A549 (cell line): ENCODE data around the gene DAB2IP. TPM values are rescaled to one million over a fixed set of nuclear protein-coding genes. Genes with fewer than 3 reads are reported as not detected.

Experiments used
- ATAC-seq, 2 experiments: fragments of 200-7000 bp in 1 of 2; fragments of >200 bp in 1 of 2; cut with Nextera tagmentation in 1 of 2; cut with Tn5 transposase in 1 of 2; 3 replicates each; pipeline versions ENCODE4 v1.8.0 to v1.9.1; 2018 to 2020; ENCODE audit warnings: mild to moderate bottlenecking in 1 of 2, moderate library complexity in 1 of 2
- CTCF ChIA-PET: fragments of 300-600 bp; sonication (Branson Sonifier 250); formaldehyde crosslinking; extraction: SDS; loops from one replicate; lab custom pipeline; 2021; ENCODE audit warnings: antibody characterized with exemption, inconsistent platforms; lab: Yijun Ruan, JAX
- POLR2A ChIA-PET: fragments of 350-600 bp; formaldehyde crosslinking; extraction: SDS; loops from one replicate; lab custom pipeline; 2021; ENCODE audit warnings: antibody characterized with exemption, inconsistent platforms; lab: Yijun Ruan, JAX
- DNase-seq, 2 experiments: peaks; one replicate each; pipeline versions ENCODE4 v3.0.0 to v3.0.0-alpha.2; 2011 to 2016; ENCODE audit warnings: low read depth in 1 of 2, low spot score in 1 of 2
- FAIRE-seq: peaks from 2 replicates; lab custom pipeline; 2011; peaks lifted over from hg19 to GRCh38; lab: Jason Lieb, UNC
- H3K27ac ChIP-seq, 2 experiments: fragments of >200 bp; sonication (Bioruptor Twin); formaldehyde crosslinking; 3 replicates each; pipeline ENCODE4 v1.5.1; 2016 to 2017
- H3K4me1 ChIP-seq: fragments of >200 bp; sonication (Bioruptor Twin); formaldehyde crosslinking; 3 replicates; pipeline ENCODE4 v1.6.1; 2016
- H3K4me2 ChIP-seq: fragments of >200 bp; sonication (Bioruptor Twin); formaldehyde crosslinking; 3 replicates; pipeline ENCODE4 v1.6.1; 2016
- H3K4me3 ChIP-seq: fragments of >200 bp; sonication (Bioruptor Twin); formaldehyde crosslinking; 3 replicates; pipeline ENCODE4 v1.5.1; 2016
- H3K9me3 ChIP-seq: fragments of >200 bp; sonication (Bioruptor Twin); formaldehyde crosslinking; 3 replicates; pipeline ENCODE4 v1.6.1; 2016
- ATOH8 ChIP-seq: fragments of 250-450 bp; sonication (Bioruptor Pico); IDR thresholded peaks from 2 replicates; pipeline ENCODE4 v1.5.0; 2020; ENCODE audit warnings: low read depth, mild to moderate bottlenecking, moderate library complexity
- BHLHE40 ChIP-seq: IDR thresholded peaks from 2 replicates; pipeline ENCODE4 v1.6.1; 2012; ENCODE audit warnings: low read depth, low read length, inconsistent platforms
- CBX8 ChIP-seq: fragments of 200-600 bp; sonication (generic); IDR thresholded peaks from 2 replicates; pipeline ENCODE4 v1.6.1; 2016
- E2F6 ChIP-seq: IDR thresholded peaks from 2 replicates; pipeline ENCODE4 v1.6.1; 2012; ENCODE audit warnings: low read depth, borderline replicate concordance
- ELK1 ChIP-seq: fragments of 150-350 bp; IDR thresholded peaks from 2 replicates; pipeline ENCODE4 v1.6.1; 2014; ENCODE audit warnings: low read depth, mild to moderate bottlenecking, low read length
- EP300 ChIP-seq, 2 experiments: fragments of >200 bp; sonication (Bioruptor Twin); formaldehyde crosslinking; IDR thresholded peaks; 2 replicates in 1 of 2; 3 replicates in 1 of 2; pipeline ENCODE4 v1.6.1; 2016 to 2017
- FOSL2 ChIP-seq, 2 experiments: fragments of 450-650 bp in 1 of 2; fragments of >200 bp in 1 of 2; sonication (Bioruptor Twin) in 1 of 2; formaldehyde crosslinking; IDR thresholded peaks; 2 replicates each; pipeline versions ENCODE4 v1.5.0 to v1.6.1; 2016 to 2020; ENCODE audit warnings: mild to moderate bottlenecking in 1 of 2, moderate library complexity in 1 of 2
- HEYL ChIP-seq: fragments of 250-450 bp; sonication (Bioruptor Pico); IDR thresholded peaks from 2 replicates; pipeline ENCODE4 v1.8.0; 2021; ENCODE audit warnings: mild to moderate bottlenecking, moderate library complexity
- HOXA7 ChIP-seq: fragments of 250-450 bp; sonication (Bioruptor Pico); IDR thresholded peaks from 2 replicates; pipeline ENCODE4 v1.5.0; 2020; ENCODE audit warnings: mild to moderate bottlenecking, moderate library complexity
- JUN ChIP-seq, 2 experiments: fragments of >200 bp; sonication (Bioruptor Twin); formaldehyde crosslinking; IDR thresholded peaks; 2 replicates in 1 of 2; 3 replicates in 1 of 2; pipeline ENCODE4 v1.6.1; 2016 to 2017
- MAFK ChIP-seq: fragments of 450-650 bp; IDR thresholded peaks from 2 replicates; pipeline ENCODE4 v1.6.1; 2014; ENCODE audit not compliant: partially characterized antibody
- MAX ChIP-seq: IDR thresholded peaks from 2 replicates; pipeline ENCODE4 v1.6.1; 2012
- MAZ ChIP-seq: fragments of 150-350 bp; IDR thresholded peaks from 2 replicates; pipeline ENCODE4 v1.6.1; 2014; ENCODE audit warnings: antibody characterized with exemption, low read depth, low read length, borderline replicate concordance
- MYC ChIP-seq: IDR thresholded peaks from 2 replicates; pipeline ENCODE4 v1.6.1; 2012; ENCODE audit warnings: mild to moderate bottlenecking, inconsistent platforms, low read length, improper control_type of control experiment, borderline replicate concordance
- PHF8 ChIP-seq: fragments of 200-600 bp; sonication (generic); IDR thresholded peaks from 2 replicates; pipeline ENCODE4 v1.6.1; 2016; ENCODE audit warnings: low read depth, mild to moderate bottlenecking, antibody characterized with exemption, moderate library complexity, borderline replicate concordance
- POLR2AphosphoS2 ChIP-seq: conservative IDR thresholded peaks from 2 replicates; pipeline ENCODE4 v1.6.1; 2012; ENCODE audit warnings: low read length, improper control_type of control experiment, inconsistent platforms
- SMC3 ChIP-seq: fragments of >200 bp; sonication (Bioruptor Twin); formaldehyde crosslinking; IDR thresholded peaks from 3 replicates; pipeline ENCODE4 v1.6.1; 2018; ENCODE audit warnings: inconsistent platforms
- USF2 ChIP-seq: fragments of 450-650 bp; IDR thresholded peaks from 2 replicates; pipeline ENCODE4 v1.6.1; 2014; ENCODE audit warnings: antibody characterized with exemption
- ZSCAN20 ChIP-seq: fragments of 250-450 bp; sonication (Bioruptor Pico); IDR thresholded peaks from 2 replicates; pipeline ENCODE4 v1.8.0; 2022; ENCODE audit warnings: mild to moderate bottlenecking, moderate library complexity
- WGBS: methylation state at CpG from one replicate; pipeline ENCODE4 v1.1.6; 2017; ENCODE audit errors: missing lambda C conversion rate; 5-methylcytosine and 5-hydroxymethylcytosine counted together
- polyA plus RNA-seq, 4 experiments: library from polyadenylated mRNA; depleted of rRNA in 3 of 4; stranded (reverse); fragments of >200 nt; fragmentation: RNase III in 1 of 4; extraction: RNeasy Plus Mini Kit Qiagen cat#74134 plus additional on column Dnase treatment in 1 of 4; gene quantifications; 2 replicates in 3 of 4; 3 replicates in 1 of 4; pipeline ENCODE4 v1.2.3, GENCODE V29; 2011 to 2017

Gene DAB2IP
- polyA plus RNA-seq, 2 of the 4 experiments (the other 2 are of a cell fraction) = 9.7 to 13.9 TPM

GRCh38 chr9:121809356-121810050 lies 158.1 kb downstream of the DAB2IP start:
- no peak overlapping the region for H3K27ac ChIP-seq
- no peak for DNase-seq
- POLR2A ChIA-PET = no interaction called here
- peaks cover 4% of the 10 kb centered on the region; the same call in 1 of the 3 replicates for H3K9me3 ChIP-seq
- no peak overlapping the region for H3K4me3 ChIP-seq
- no peak for TF ChIP-seq POLR2AphosphoS2
- TF ChIP-seq, all 56 proteins: peak for 0
- no peaks in the 10 kb centered on the region for H3K4me1 ChIP-seq
- no peak for FAIRE-seq
- CTCF ChIA-PET = no interaction called here
- ATAC-seq = no peak
- no peak overlapping the region for H3K4me2 ChIP-seq
- WGBS = 67% methylated on average over 15 of the region's 15 CpGs

- DNase-seq (no peak), FAIRE-seq (no peak), ATAC-seq (no peak)
- H3K27ac ChIP-seq = no peak overlapping the region
- TF ChIP-seq MYC (no peak), CBX8 (no peak), HEYL (CRISPR knock-in tag) (no peak), FOSL2 (IDR thresholded peaks at IDR 0.05) (no peak), FOSL2 (CRISPR knock-in tag; IDR thresholded peaks at IDR 0.05) (no peak), E2F6 (no peak), BHLHE40 (no peak)
- 40% methylated on average over 3 of the region's 3 CpGs for WGBS
- no peak overlapping the region for H3K4me3 ChIP-seq
- POLR2A ChIA-PET = no interaction called here
- no peaks in the 10 kb centered on the region for H3K9me3 ChIP-seq
- no peak overlapping the region for H3K4me2 ChIP-seq
- H3K4me1 ChIP-seq = no peaks in the 10 kb centered on the region
- CTCF ChIA-PET = interaction anchor here (1.3 to 3.5 kb wide), 2 partner anchors 13 to 123 kb away, joined by 4 to 13 read pairs; no protein-coding TSS in a partner anchor
These were observed 159.1 kb downstream of the DAB2IP start for GRCh38 chr9:121810489-121810888.

GRCh38 chr9:121811140-121811539 lies 159.7 kb downstream of the DAB2IP start:
- no peak for DNase-seq
- POLR2A ChIA-PET = no interaction called here

GRCh38 chr9:121811751-121812150 lies 160.3 kb downstream of the DAB2IP start:
- TF ChIP-seq MAX (no peak), ELK1 (no peak), EP300 (IDR thresholded peaks at IDR 0.05) (no peak), ZSCAN20 (no peak), MAZ (no peak), SMC3 (no peak), HOXA7 (no peak)
- Histone ChIP-seq H3K4me1 (no peaks in the 10 kb centered on the region), H3K9me3 (no peaks in the 10 kb centered on the region), H3K27ac (no peak overlapping the region), H3K4me2 (no peak overlapping the region), H3K4me3 (no peak overlapping the region)
- FAIRE-seq = no peak
- no peak for ATAC-seq
- DNase-seq = no peak
- ChIA-PET POLR2A (no interaction called here), CTCF (interaction anchor here (1.2 to 3.5 kb wide), 4 partner anchors 12 to 265 kb away, joined by 3 to 13 read pairs (median 4); no protein-coding TSS in a partner anchor)
- 51% methylated on average over 7 of the region's 10 CpGs for WGBS

More at GRCh38 chr9:121811140-121811539, 159.7 kb downstream of the DAB2IP start:
- 65% methylated on average over 4 of the region's 9 CpGs for WGBS
- Histone ChIP-seq H3K4me2 (no peak overlapping the region), H3K9me3 (no peaks in the 10 kb centered on the region), H3K4me3 (no peak overlapping the region), H3K4me1 (no peaks in the 10 kb centered on the region), H3K27ac (no peak overlapping the region)
- TF ChIP-seq ATOH8 (CRISPR knock-in tag) (no peak), PHF8 (no peak), JUN (IDR thresholded peaks at IDR 0.05) (no peak), MAZ (no peak), USF2 (no peak), MAFK (no peak)
- ATAC-seq = no peak
- CTCF ChIA-PET = interaction anchor here (0.6 to 3.5 kb wide), 4 partner anchors 13 to 124 kb away, joined by 3 to 13 read pairs (median 4); no protein-coding TSS in a partner anchor
- no peak for FAIRE-seq
